Measurements from ENCODE around the gene MED12. TPM values are rescaled to one million over a fixed set of nuclear protein-coding genes. Genes with fewer than 3 reads are reported as not detected.

Gene MED12
- total RNA-seq, 2 experiments from 2014 or later: 49.0 to 50.2 TPM

GRCh38 chrX:71096760-71097032 lies 21.7 kb upstream of the MED12 start:
- H3K4me1 Mint-ChIP-seq (ENCODE audit: low read depth): peaks cover 44% of the 10 kb centered on the region
- POLR2A ChIA-PET: interaction anchor here (1.2 to 1.3 kb wide), 4 partner anchors 12 to 32 kb away, joined by 3 to 17 read pairs (median 5); partner anchors contain the start of genes IL2RG and MED12

GRCh38 chrX:71098302-71098701 lies 20.1 kb upstream of the MED12 start:
- POLR2A ChIA-PET: interaction anchor here (1.4 to 1.5 kb wide), 2 partner anchors 13 to 20 kb away, joined by 8 to 13 read pairs; partner anchors contain the start of genes IL2RG and MED12
- Mint-ChIP-seq H3K36me3 (ENCODE audit: low read depth) (peaks cover 2% of the 10 kb centered on the region), H3K27ac (no peak overlapping the region), H3K4me1 (ENCODE audit: low read depth) (peaks cover 57% of the 10 kb centered on the region), H3K9me3 (ENCODE audit: insufficient read depth) (no peaks in the 10 kb centered on the region), H3K4me3 (no peak overlapping the region), H3K27me3 (ENCODE audit: low read depth) (no peaks in the 10 kb centered on the region)
- CTCF ChIA-PET: interaction anchor here (1.1 to 1.5 kb wide), 2 partner anchors 24 to 31 kb away, joined by 3 to 7 read pairs; no protein-coding TSS in a partner anchor
- peak; percentile 81 for DNase-seq
- peak; percentile 45 for ATAC-seq

More at GRCh38 chrX:71096760-71097032, 21.7 kb upstream of the MED12 start:
- Mint-ChIP-seq H3K9me3 (ENCODE audit: insufficient read depth) (no peaks in the 10 kb centered on the region), H3K27ac (no peak overlapping the region), H3K36me3 (ENCODE audit: low read depth) (peaks cover 2% of the 10 kb centered on the region), H3K4me3 (peak overlapping the region; percentile 87), H3K27me3 (ENCODE audit: low read depth) (no peaks in the 10 kb centered on the region)
- CTCF ChIA-PET: interaction anchor here (0.6 to 1.8 kb wide), 4 partner anchors 11 to 82 kb away, joined by 3 to 10 read pairs (median 6); partner anchors contain the start of gene MED12
- ATAC-seq: no peak
- DNase-seq: no peak

- ChIA-PET CTCF (interaction anchor here (0.8 to 8.4 kb wide), 7 partner anchors 13 to 129 kb away, joined by 3 to 90 read pairs (median 5); partner anchors contain the start of genes IL2RG and MED12), POLR2A (interaction anchor here (0.6 to 5.2 kb wide), 5 partner anchors 9 to 31 kb away, joined by 3 to 89 read pairs (median 5); partner anchors contain the start of genes IL2RG and MED12)
- DNase-seq (no peak), ATAC-seq (no peak)
- no peaks in the 10 kb centered on the region for H3K27me3 Mint-ChIP-seq (ENCODE audit: low read depth)
- peaks cover 7% of the 10 kb centered on the region for H3K36me3 Mint-ChIP-seq (ENCODE audit: low read depth)
- H3K4me1 Mint-ChIP-seq (ENCODE audit: low read depth): peaks cover 64% of the 10 kb centered on the region
- H3K9me3 Mint-ChIP-seq (ENCODE audit: insufficient read depth): no peaks in the 10 kb centered on the region
- H3K4me3 Mint-ChIP-seq: no peak overlapping the region
- H3K27ac Mint-ChIP-seq: no peak overlapping the region
Observed at GRCh38 chrX:71098951-71099506, 19.4 kb upstream of the MED12 start.

GRCh38 chrX:71099736-71100135 lies 18.7 kb upstream of the MED12 start:
- ATAC-seq: no peak
- POLR2A ChIA-PET: interaction anchor here (0.6 to 5.2 kb wide), 5 partner anchors 8 to 30 kb away, joined by 3 to 89 read pairs (median 5); partner anchors contain the start of genes IL2RG and MED12
- Mint-ChIP-seq H3K27me3 (ENCODE audit: low read depth) (no peaks in the 10 kb centered on the region), H3K4me3 (no peak overlapping the region), H3K36me3 (ENCODE audit: low read depth) (peaks cover 13% of the 10 kb centered on the region), H3K4me1 (ENCODE audit: low read depth) (peaks cover 68% of the 10 kb centered on the region), H3K27ac (no peak overlapping the region), H3K9me3 (ENCODE audit: insufficient read depth) (no peaks in the 10 kb centered on the region)
- no peak for DNase-seq
- CTCF ChIA-PET: interaction anchor here (0.8 to 8.4 kb wide), 8 partner anchors 10 to 129 kb away, joined by 3 to 90 read pairs (median 6); partner anchors contain the start of genes IL2RG and MED12

- Mint-ChIP-seq H3K9me3 (ENCODE audit: insufficient read depth) (no peaks in the 10 kb centered on the region), H3K36me3 (ENCODE audit: low read depth) (peaks cover 19% of the 10 kb centered on the region), H3K27ac (peak overlapping the region; percentile 57), H3K4me1 (ENCODE audit: low read depth) (peaks cover 69% of the 10 kb centered on the region), H3K4me3 (no peak overlapping the region), H3K27me3 (ENCODE audit: low read depth) (no peaks in the 10 kb centered on the region)
- ATAC-seq (no peak), DNase-seq (peak; percentile 40)
- POLR2A ChIA-PET: interaction anchor here (0.8 to 5.2 kb wide), 3 partner anchors 11 to 28 kb away, joined by 3 to 89 read pairs (median 58); partner anchors contain the start of genes IL2RG and MED12
- CTCF ChIA-PET: interaction anchor here (1.2 to 8.4 kb wide), 6 partner anchors 9 to 82 kb away, joined by 3 to 90 read pairs (median 18); partner anchors contain the start of genes IL2RG and MED12
Observed at GRCh38 chrX:71100581-71101505, 17.6 kb upstream of the MED12 start.

- peak overlapping the region; percentile 95 for H3K27ac Mint-ChIP-seq
- H3K4me1 Mint-ChIP-seq (ENCODE audit: low read depth): peaks cover 77% of the 10 kb centered on the region
- ChIA-PET POLR2A (interaction anchor here (0.7 to 5.2 kb wide), 3 partner anchors 10 to 27 kb away, joined by 3 to 89 read pairs (median 58); partner anchors contain the start of genes IL2RG and MED12), CTCF (interaction anchor here (0.9 to 8.4 kb wide), 6 partner anchors 10 to 132 kb away, joined by 3 to 90 read pairs (median 16); partner anchors contain the start of genes IL2RG and MED12)
- no peaks in the 10 kb centered on the region for H3K27me3 Mint-ChIP-seq (ENCODE audit: low read depth)
- ATAC-seq (no peak), DNase-seq (no peak)
- no peak overlapping the region for H3K4me3 Mint-ChIP-seq
- H3K36me3 Mint-ChIP-seq (ENCODE audit: low read depth): peaks cover 30% of the 10 kb centered on the region
- no peaks in the 10 kb centered on the region for H3K9me3 Mint-ChIP-seq (ENCODE audit: insufficient read depth)
Observed at GRCh38 chrX:71102292-71102691, 16.1 kb upstream of the MED12 start.

- peak; percentile 72 for DNase-seq
- Mint-ChIP-seq H3K4me1 (ENCODE audit: low read depth) (peaks cover 80% of the 10 kb centered on the region), H3K27me3 (ENCODE audit: low read depth) (no peaks in the 10 kb centered on the region), H3K9me3 (ENCODE audit: insufficient read depth) (no peaks in the 10 kb centered on the region), H3K27ac (peak overlapping the region; percentile 95), H3K4me3 (peak overlapping the region; percentile 84), H3K36me3 (ENCODE audit: low read depth) (peaks cover 41% of the 10 kb centered on the region)
- ChIA-PET CTCF (interaction anchor here (1.1 to 8.4 kb wide), 3 partner anchors 8 to 26 kb away, joined by 3 to 90 read pairs (median 40); partner anchors contain the start of gene MED12), POLR2A (interaction anchor here (5.2 kb wide), 2 partner anchors 9 to 16 kb away, joined by 58 to 89 read pairs; partner anchors contain the start of genes IL2RG and MED12)
- peak; percentile 44 for ATAC-seq
Observed at GRCh38 chrX:71103110-71103983, 15.0 kb upstream of the MED12 start.

- no peak for ATAC-seq
- peaks cover 64% of the 10 kb centered on the region for H3K36me3 Mint-ChIP-seq (ENCODE audit: low read depth)
- H3K4me1 Mint-ChIP-seq (ENCODE audit: low read depth): peaks cover 70% of the 10 kb centered on the region
- H3K27ac Mint-ChIP-seq: peak overlapping the region; percentile 91
- H3K9me3 Mint-ChIP-seq (ENCODE audit: insufficient read depth): no peaks in the 10 kb centered on the region
- H3K4me3 Mint-ChIP-seq: peak overlapping the region; percentile 94
- DNase-seq: no peak
- no peaks in the 10 kb centered on the region for H3K27me3 Mint-ChIP-seq (ENCODE audit: low read depth)
- CTCF ChIA-PET: interaction anchor here (0.9 to 8.4 kb wide), 3 partner anchors 9 to 24 kb away, joined by 3 to 90 read pairs (median 5); partner anchors contain the start of gene FOXO4
- POLR2A ChIA-PET: interaction anchor here (3.0 kb wide), 1 partner anchor 13 kb away, joined by 31 read pairs; the partner anchor contains the start of gene MED12
Observed at GRCh38 chrX:71105628-71106027, 12.8 kb upstream of the MED12 start.

- peaks cover 62% of the 10 kb centered on the region for H3K4me1 Mint-ChIP-seq (ENCODE audit: low read depth)
- ChIA-PET POLR2A (interaction anchor here (0.6 to 3.0 kb wide), 2 partner anchors 12 to 33 kb away, joined by 3 to 31 read pairs; partner anchors contain the start of gene MED12), CTCF (interaction anchor here (0.9 to 8.4 kb wide), 3 partner anchors 8 to 23 kb away, joined by 3 to 90 read pairs (median 5); partner anchors contain the start of gene FOXO4)
- peak within 1 kb of the TSS; percentile 94 for H3K4me3 Mint-ChIP-seq
- no peaks in the 10 kb centered on the region for H3K27me3 Mint-ChIP-seq (ENCODE audit: low read depth)
- DNase-seq: peak; percentile 36
- peaks cover 70% of the 10 kb centered on the region for H3K36me3 Mint-ChIP-seq (ENCODE audit: low read depth)
- H3K27ac Mint-ChIP-seq: peak within 1 kb of the TSS; percentile 98
- H3K9me3 Mint-ChIP-seq (ENCODE audit: insufficient read depth): no peaks in the 10 kb centered on the region
- peak; percentile 25 for ATAC-seq
Observed at GRCh38 chrX:71106427-71106826, 12.0 kb upstream of the MED12 start, which contains the start of gene CXorf65. TSS of gene CXorf65 (minus strand) at chrX:71106740. CDS start at chrX:71106556, 184 bp downstream.

- no peak for DNase-seq
- H3K4me3 Mint-ChIP-seq: peak overlapping the region; percentile 94
- peaks cover 62% of the 10 kb centered on the region for H3K4me1 Mint-ChIP-seq (ENCODE audit: low read depth)
- H3K27ac Mint-ChIP-seq: peak overlapping the region; percentile 98
- H3K27me3 Mint-ChIP-seq (ENCODE audit: low read depth): no peaks in the 10 kb centered on the region
- no peaks in the 10 kb centered on the region for H3K9me3 Mint-ChIP-seq (ENCODE audit: insufficient read depth)
- CTCF ChIA-PET: no interaction called here
- POLR2A ChIA-PET: interaction anchor here (1.6 to 1.8 kb wide), 2 partner anchors 8 to 11 kb away, joined by 4 to 13 read pairs; partner anchors contain the start of gene MED12
- ATAC-seq: no peak
- peaks cover 70% of the 10 kb centered on the region for H3K36me3 Mint-ChIP-seq (ENCODE audit: low read depth)
Observed at GRCh38 chrX:71107245-71107644, 11.2 kb upstream of the MED12 start.

Data from activated CD8-positive, alpha-beta T cell treated with anti-CD3 and anti-CD28 coated beads, Interleukin-2, amount 10 ng/mL, durations not matched to agents 7 days and 5 days (primary cell).